ENCODE results near the gene INPP4A.

Gene INPP4A

DNA sequence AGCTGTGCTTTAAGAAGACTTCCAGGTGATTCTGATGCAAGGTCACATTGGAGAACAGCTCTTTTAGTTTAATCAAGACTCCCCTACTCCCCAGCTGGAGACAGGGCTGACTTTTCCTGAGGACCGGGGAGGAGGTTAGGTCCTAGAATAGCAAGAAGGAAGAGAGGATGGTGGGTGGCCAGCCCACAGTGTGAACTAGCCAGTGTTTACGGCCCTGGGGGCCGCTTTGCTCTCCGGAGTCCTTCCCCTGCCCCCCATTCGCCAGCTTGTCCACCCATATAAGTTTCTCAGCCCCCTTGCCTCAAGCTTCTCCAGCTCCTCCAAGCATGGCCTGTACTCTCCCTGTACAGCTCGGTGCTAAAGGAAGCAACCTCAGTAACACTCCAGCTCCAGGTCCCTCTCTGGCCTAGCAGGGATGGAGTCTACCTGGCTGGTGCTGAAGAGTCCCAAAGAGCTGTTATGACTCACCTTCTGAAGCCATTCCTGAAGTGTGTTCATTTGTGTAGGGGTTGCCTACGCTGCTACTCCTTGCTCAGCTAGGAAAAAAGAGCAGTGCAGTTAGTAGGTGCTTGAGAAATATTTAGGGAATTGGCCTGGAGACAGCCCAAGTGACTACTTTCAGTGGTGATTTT is 7.9 kb downstream of the INPP4A start:
- POLR2A ChIA-PET: no interaction called here
- Histone ChIP-seq H3K36me3 (ENCODE audit: control insufficient read depth in 2 of 2, insufficient read depth in 1 of 2, low read length in 2 of 2) (peaks cover 7 to 9% of the 10 kb centered on the region in 2 experiments), H3K4me1 (ENCODE audit: control insufficient read depth, insufficient read depth, low read length) (peaks cover 11% of the 10 kb centered on the region), H3K27ac (ENCODE audit: extremely low read depth, low read depth, low read length) (no peak overlapping the region), H3K9me3 (ENCODE audit: control insufficient read depth, insufficient read depth, low read depth, low read length) (no peaks in the 10 kb centered on the region), H3K4me3 (ENCODE audit: low read depth, low read length) (no peak overlapping the region)
- no peak for TF ChIP-seq ZNF561 (tag by site-specific recombination; IDR thresholded peaks at IDR 0.05; ENCODE audit: borderline replicate concordance)
- TF ChIP-seq ZNF274 (IDR thresholded peaks at IDR 0.05; ENCODE audit: low read length): no peak
- TF ChIP-seq ZNF274 (tag by site-specific recombination; IDR thresholded peaks at IDR 0.05; ENCODE audit: borderline replicate concordance): no peak
- no peak for TF ChIP-seq ZNF791 (tag by site-specific recombination; IDR thresholded peaks at IDR 0.05)
- no peak for TF ChIP-seq ZSCAN16 (tag by site-specific recombination; IDR thresholded peaks at IDR 0.05)
- no peak for TF ChIP-seq ZNF473 (tag by site-specific recombination; IDR thresholded peaks at IDR 0.05)
- TF ChIP-seq, protein P1, sequence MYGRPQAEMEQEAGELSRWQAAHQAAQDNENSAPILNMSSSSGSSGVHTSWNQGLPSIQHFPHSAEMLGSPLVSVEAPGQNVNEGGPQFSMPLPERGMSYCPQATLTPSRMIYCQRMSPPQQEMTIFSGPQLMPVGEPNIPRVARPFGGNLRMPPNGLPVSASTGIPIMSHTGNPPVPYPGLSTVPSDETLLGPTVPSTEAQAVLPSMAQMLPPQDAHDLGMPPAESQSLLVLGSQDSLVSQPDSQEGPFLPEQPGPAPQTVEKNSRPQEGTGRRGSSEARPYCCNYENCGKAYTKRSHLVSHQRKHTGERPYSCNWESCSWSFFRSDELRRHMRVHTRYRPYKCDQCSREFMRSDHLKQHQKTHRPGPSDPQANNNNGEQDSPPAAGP (tag by site-specific recombination; IDR thresholded peaks at IDR 0.05): no peak
- TF ChIP-seq, protein P2, sequence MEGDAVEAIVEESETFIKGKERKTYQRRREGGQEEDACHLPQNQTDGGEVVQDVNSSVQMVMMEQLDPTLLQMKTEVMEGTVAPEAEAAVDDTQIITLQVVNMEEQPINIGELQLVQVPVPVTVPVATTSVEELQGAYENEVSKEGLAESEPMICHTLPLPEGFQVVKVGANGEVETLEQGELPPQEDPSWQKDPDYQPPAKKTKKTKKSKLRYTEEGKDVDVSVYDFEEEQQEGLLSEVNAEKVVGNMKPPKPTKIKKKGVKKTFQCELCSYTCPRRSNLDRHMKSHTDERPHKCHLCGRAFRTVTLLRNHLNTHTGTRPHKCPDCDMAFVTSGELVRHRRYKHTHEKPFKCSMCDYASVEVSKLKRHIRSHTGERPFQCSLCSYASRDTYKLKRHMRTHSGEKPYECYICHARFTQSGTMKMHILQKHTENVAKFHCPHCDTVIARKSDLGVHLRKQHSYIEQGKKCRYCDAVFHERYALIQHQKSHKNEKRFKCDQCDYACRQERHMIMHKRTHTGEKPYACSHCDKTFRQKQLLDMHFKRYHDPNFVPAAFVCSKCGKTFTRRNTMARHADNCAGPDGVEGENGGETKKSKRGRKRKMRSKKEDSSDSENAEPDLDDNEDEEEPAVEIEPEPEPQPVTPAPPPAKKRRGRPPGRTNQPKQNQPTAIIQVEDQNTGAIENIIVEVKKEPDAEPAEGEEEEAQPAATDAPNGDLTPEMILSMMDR (tag by site-specific recombination; IDR thresholded peaks at IDR 0.05): no peak
- CTCF ChIA-PET: interaction anchor here (0.8 kb wide), 1 partner anchor 149 kb away, joined by 5 read pairs; no protein-coding TSS in a partner anchor

DNA sequence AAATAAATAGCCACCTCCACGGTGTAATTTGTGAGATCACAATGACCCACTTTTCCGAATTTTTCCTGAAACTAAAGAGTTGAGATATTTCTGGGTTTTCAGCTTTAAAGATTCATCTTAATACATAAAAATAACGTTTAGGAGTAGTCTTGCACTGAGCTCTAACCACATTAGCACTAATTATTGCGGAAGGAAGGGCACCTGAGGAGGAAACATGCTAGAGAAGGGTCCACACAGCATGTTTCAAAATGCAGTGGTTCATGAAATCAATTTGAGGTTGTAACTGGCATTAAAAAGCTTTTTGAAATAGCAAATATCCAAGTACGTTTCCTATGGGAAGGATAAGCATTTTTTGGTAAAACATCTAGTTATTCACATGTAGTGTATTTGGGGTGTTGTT is 8.4 kb downstream of the INPP4A start:
- no peaks in the 10 kb centered on the region for H3K9me3 ChIP-seq (ENCODE audit: control insufficient read depth, insufficient read depth, low read depth, low read length)
- H3K4me1 ChIP-seq (ENCODE audit: control insufficient read depth, insufficient read depth, low read length): peaks cover 11% of the 10 kb centered on the region
- no peak for TF ChIP-seq SETDB1 (IDR thresholded peaks at IDR 0.05; ENCODE audit: insufficient read length, low read length)
- no peak for TF ChIP-seq ZFP3 (tag by site-specific recombination; IDR thresholded peaks at IDR 0.05; ENCODE audit: low read depth)
- TF ChIP-seq, protein P3, sequence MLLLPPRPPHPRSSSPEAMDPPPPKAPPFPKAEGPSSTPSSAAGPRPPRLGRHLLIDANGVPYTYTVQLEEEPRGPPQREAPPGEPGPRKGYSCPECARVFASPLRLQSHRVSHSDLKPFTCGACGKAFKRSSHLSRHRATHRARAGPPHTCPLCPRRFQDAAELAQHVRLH (tag by site-specific recombination; IDR thresholded peaks at IDR 0.05): no peak
- no peak for TF ChIP-seq ZNF561 (tag by site-specific recombination; IDR thresholded peaks at IDR 0.05; ENCODE audit: borderline replicate concordance)
- no peak for TF ChIP-seq ZNF621 (tag by site-specific recombination; IDR thresholded peaks at IDR 0.05)
- no peak for TF ChIP-seq MZF1 (tag by site-specific recombination; IDR thresholded peaks at IDR 0.05; ENCODE audit: borderline replicate concordance)
- TF ChIP-seq ZSCAN30 (tag by site-specific recombination; IDR thresholded peaks at IDR 0.05): no peak
- ChIA-PET CTCF (interaction anchor here (0.8 kb wide), 1 partner anchor 149 kb away, joined by 5 read pairs; no protein-coding TSS in a partner anchor), POLR2A (no interaction called here)
- H3K36me3 ChIP-seq (ENCODE audit: control insufficient read depth in 2 of 2, insufficient read depth in 1 of 2, low read length in 2 of 2): peaks cover 7 to 9% of the 10 kb centered on the region in 2 experiments
- no peak overlapping the region for H3K4me3 ChIP-seq (ENCODE audit: low read depth, low read length)
- no peak overlapping the region for H3K27ac ChIP-seq (ENCODE audit: extremely low read depth, low read depth, low read length)

DNA sequence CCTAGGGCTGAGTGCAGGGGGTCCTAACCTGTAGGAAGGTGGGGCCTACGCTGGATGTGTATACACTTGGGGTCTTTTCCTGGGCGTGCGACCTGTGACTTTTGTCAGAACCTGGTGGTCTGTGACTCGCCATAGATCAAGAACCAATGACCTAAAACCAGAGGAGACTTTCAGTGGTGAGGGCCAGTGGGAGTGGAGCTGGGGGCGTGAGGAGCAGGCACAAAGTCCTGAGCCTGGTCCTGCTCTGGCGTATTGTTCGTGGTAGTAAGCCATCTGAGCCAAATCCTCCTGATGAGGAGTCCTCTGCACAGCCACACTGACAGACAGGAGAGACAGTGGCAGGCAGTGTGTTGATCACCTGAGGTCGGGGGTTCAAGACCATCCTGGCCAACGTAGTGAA is 8.9 kb downstream of the INPP4A start:
- CTCF ChIA-PET: interaction anchor here (0.8 to 1.4 kb wide), 3 partner anchors 34 to 148 kb away, joined by 3 to 5 read pairs (median 5); no protein-coding TSS in a partner anchor
- Histone ChIP-seq H3K4me1 (ENCODE audit: control insufficient read depth, insufficient read depth, low read length) (peaks cover 8% of the 10 kb centered on the region), H3K4me3 (ENCODE audit: low read depth, low read length) (no peak overlapping the region), H3K27ac (ENCODE audit: extremely low read depth, low read depth, low read length) (no peak overlapping the region), H3K9me3 (ENCODE audit: control insufficient read depth, insufficient read depth, low read depth, low read length) (no peaks in the 10 kb centered on the region), H3K36me3 (ENCODE audit: control insufficient read depth in 2 of 2, insufficient read depth in 1 of 2, low read length in 2 of 2) (peaks cover 7 to 9% of the 10 kb centered on the region in 2 experiments)
- TF ChIP-seq ZNF10 (tag by site-specific recombination; IDR thresholded peaks at IDR 0.05) (no peak), ZNF544 (tag by site-specific recombination; IDR thresholded peaks at IDR 0.05) (no peak), ZNF133 (tag by site-specific recombination; IDR thresholded peaks at IDR 0.05) (no peak), GFI1B (tag by site-specific recombination; IDR thresholded peaks at IDR 0.05) (no peak), ZNF837 (tag by site-specific recombination; IDR thresholded peaks at IDR 0.05) (no peak), OSR2 (tag by site-specific recombination; IDR thresholded peaks at IDR 0.05) (no peak), ZNF184 (tag by site-specific recombination; IDR thresholded peaks at IDR 0.05) (no peak), ZNF121 (tag by site-specific recombination; IDR thresholded peaks at IDR 0.05) (no peak), ZNF394 (tag by site-specific recombination; IDR thresholded peaks at IDR 0.05; ENCODE audit: borderline replicate concordance) (no peak)
- POLR2A ChIA-PET: interaction anchor here (1.3 kb wide), 1 partner anchor 21 kb away, joined by 3 read pairs; no protein-coding TSS in a partner anchor

Measured in HEK293 (cell line).